ENCODE data around the gene AURKAIP1.

AURKAIP1 gene

DNA sequence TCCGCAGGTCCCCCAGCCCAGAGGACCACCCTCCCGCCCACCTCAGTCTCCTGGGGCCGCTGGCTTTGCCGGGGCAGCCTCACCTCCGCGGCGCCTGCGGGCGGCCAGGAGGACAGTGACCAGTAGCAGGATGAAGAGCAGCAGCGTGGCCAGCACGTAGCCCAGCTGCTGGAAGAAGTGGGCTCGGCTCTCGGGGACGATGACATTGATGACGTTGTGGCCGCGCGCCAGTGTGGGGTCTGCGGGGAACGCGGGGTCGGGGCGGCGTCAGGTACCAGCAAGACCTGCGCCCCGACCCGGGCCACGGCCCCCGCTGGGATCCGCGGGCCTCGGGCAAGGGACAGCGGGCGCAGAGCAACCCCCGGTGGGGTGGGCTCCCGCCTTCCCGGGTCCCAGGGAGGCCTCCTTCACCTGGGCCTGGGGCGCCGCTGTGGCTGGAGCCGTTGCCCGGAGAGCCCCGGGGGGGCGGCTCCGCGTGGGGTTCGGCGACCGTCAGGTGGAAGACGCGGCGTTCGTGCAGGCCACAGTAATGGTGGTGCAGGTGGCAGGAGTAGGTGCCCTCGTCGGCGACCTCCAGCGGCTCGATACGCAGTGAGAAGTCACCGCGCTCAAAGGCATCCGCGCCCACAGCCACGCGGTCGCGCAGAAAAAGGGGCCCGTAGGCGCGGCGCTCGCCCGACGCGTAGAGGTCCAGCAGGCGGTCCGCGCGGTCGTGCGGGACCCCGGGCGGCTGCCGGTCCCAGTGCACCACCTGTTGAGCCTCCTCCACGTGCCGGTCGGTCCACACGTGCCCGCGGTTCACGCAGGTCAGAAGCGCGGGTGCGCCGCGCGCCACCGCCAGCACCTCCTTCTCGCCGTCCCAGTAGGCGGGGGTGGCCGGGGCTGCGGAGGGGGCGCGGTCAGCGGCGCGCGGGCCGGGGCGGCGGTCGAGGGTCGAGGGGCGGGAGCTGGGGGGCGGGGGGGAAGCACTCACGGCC, 20.4 kb downstream of the AURKAIP1 start:
- TF ChIP-seq, protein P1, sequence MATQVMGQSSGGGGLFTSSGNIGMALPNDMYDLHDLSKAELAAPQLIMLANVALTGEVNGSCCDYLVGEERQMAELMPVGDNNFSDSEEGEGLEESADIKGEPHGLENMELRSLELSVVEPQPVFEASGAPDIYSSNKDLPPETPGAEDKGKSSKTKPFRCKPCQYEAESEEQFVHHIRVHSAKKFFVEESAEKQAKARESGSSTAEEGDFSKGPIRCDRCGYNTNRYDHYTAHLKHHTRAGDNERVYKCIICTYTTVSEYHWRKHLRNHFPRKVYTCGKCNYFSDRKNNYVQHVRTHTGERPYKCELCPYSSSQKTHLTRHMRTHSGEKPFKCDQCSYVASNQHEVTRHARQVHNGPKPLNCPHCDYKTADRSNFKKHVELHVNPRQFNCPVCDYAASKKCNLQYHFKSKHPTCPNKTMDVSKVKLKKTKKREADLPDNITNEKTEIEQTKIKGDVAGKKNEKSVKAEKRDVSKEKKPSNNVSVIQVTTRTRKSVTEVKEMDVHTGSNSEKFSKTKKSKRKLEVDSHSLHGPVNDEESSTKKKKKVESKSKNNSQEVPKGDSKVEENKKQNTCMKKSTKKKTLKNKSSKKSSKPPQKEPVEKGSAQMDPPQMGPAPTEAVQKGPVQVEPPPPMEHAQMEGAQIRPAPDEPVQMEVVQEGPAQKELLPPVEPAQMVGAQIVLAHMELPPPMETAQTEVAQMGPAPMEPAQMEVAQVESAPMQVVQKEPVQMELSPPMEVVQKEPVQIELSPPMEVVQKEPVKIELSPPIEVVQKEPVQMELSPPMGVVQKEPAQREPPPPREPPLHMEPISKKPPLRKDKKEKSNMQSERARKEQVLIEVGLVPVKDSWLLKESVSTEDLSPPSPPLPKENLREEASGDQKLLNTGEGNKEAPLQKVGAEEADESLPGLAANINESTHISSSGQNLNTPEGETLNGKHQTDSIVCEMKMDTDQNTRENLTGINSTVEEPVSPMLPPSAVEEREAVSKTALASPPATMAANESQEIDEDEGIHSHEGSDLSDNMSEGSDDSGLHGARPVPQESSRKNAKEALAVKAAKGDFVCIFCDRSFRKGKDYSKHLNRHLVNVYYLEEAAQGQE (IDR thresholded peaks at IDR 0.05; ENCODE audit: insufficient read depth in 1 of 2, low read depth in 2 of 2, low read length in 2 of 2): no peak
- TF ChIP-seq SIN3A (IDR thresholded peaks at IDR 0.05; ENCODE audit: borderline replicate concordance, insufficient read depth, low read length) (no peak), TAF1 (IDR thresholded peaks at IDR 0.05; ENCODE audit: borderline replicate concordance, insufficient read depth, low read length) (no peak), FOXP2 (optimal IDR thresholded peaks at IDR 0.05; ENCODE audit: borderline replicate concordance, extremely low read depth, extremely low read length, insufficient read depth) (no peak), POLR2AphosphoS5 (IDR thresholded peaks at IDR 0.05; ENCODE audit: low read depth, low read length) (no peak)

DNA sequence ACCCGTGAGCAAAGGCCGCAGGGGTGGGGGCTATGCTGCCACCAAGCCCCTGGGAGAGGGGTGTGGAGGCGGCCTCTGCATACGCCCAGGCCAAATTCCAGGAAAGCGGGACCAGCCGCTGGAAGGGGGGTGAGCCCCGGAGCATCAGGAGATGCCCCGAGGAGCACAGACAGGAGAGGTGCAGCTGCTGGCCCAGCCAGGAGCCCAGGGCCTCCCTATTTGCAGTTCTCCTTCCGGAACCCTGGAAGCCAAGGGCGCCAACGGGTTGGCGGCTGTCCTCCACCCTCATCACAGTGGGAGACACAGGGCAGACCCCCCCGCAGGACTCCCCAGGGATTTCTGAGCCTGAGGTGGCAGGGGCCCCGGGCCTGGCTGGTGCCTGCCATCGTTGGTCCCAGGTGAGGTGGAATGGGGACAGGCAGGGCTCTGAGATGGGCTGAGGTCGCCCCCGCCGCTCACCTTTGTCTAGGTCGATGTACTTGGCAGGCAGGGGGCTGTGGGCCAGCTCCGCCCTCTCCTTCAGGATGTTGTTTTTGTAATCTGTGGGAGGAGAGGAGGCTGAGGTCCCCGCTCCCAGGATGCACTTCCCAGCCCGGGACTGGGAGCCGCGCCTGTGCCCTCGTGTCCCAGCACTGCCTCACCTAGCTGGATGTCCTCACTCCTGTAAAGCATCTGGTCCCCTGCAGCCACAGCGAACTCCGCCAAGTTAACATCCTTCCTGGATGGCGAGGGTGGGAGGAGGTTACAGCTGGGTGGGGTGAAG, 21.4 kb downstream of the AURKAIP1 start:
- TF ChIP-seq SIN3A (IDR thresholded peaks at IDR 0.05; ENCODE audit: borderline replicate concordance, insufficient read depth, low read length) (no peak), FOXP2 (optimal IDR thresholded peaks at IDR 0.05; ENCODE audit: borderline replicate concordance, extremely low read depth, extremely low read length, insufficient read depth) (no peak), TAF1 (IDR thresholded peaks at IDR 0.05; ENCODE audit: borderline replicate concordance, insufficient read depth, low read length) (no peak), POLR2AphosphoS5 (IDR thresholded peaks at IDR 0.05; ENCODE audit: low read depth, low read length) (no peak)
- TF ChIP-seq, protein P1 (IDR thresholded peaks at IDR 0.05; ENCODE audit: insufficient read depth in 1 of 2, low read depth in 2 of 2, low read length in 2 of 2): no peak

DNA sequence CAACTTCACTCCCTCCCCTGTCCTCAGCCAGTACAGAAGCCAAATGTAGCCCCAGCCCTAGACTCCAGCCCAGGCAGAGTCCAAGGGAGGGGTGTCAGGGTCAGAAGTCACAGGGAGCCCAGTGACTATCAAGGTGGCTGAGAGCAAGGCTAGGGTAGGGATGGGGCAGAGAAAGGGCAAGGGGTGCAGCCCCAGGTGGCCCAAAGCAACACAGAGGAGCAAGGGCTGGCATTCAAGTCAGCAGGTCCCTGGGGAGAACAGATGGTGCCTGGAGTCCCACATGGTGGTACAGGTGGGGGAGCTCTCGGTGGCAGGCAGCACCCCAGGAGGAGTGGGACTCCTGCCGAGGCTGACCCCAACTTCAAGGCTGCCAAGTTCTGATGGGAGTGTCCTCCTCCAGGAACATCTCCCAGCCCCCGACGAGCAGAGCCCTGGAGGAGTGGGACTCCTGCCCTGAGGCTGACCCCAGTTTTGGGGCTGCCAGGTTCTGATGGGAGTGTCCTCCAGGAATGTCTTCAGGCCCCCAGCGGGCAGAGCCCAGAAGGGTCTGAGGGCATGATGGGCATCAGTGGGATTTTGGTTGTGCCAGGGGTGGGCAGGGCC, 22.1 kb downstream of the AURKAIP1 start:
- TF ChIP-seq FOXP2 (optimal IDR thresholded peaks at IDR 0.05; ENCODE audit: borderline replicate concordance, extremely low read depth, extremely low read length, insufficient read depth) (no peak), TAF1 (IDR thresholded peaks at IDR 0.05; ENCODE audit: borderline replicate concordance, insufficient read depth, low read length) (no peak), SIN3A (IDR thresholded peaks at IDR 0.05; ENCODE audit: borderline replicate concordance, insufficient read depth, low read length) (no peak), POLR2AphosphoS5 (IDR thresholded peaks at IDR 0.05; ENCODE audit: low read depth, low read length) (no peak)
- TF ChIP-seq, protein P1 (IDR thresholded peaks at IDR 0.05; ENCODE audit: insufficient read depth in 1 of 2, low read depth in 2 of 2, low read length in 2 of 2): no peak

DNA sequence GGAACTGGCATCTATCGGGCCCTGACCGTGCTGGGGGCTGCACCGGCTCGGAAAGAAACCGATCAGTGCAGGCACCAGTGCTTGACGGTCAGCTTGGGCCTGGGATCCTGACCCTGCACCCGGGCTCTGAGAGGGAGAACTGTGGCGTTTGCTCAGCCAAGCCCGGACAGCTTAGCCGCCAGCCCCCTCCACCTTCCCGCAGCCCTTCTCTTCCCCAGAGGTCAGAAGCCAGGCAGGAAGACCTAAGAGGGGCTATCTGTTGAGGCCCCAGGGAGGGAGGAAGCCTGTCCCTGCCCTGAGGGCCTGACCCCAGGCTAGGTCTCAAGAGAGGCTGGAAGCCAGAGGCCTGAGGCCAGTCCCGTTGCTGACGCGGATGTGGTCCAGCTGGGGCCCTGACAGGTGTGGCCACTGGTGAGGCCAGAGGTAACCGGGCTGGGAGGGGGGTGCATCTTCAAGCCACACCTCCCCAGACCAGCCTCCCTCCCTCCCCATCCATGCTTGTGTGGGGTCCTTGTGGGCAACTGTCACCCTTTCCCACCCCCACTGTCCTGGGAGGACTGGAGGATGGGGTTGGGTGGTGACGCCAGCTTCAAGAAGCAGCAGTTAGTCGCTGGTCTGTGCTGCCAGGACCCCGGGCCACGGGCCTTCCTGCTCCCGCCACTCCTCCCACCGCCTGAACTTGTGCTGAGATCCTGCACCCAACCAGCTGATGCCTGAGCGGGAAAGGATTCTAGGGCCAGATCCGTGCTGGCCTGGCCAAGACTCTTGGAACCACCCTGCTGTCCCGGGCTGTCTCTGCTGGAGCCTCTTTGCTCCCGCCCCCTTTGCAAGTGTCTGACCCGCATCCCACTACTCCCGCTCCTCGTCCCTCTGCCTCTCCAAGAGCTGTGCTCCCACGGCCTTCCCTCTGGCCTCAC, 23.2 kb downstream of the AURKAIP1 start:
- TF ChIP-seq POLR2AphosphoS5 (IDR thresholded peaks at IDR 0.05; ENCODE audit: low read depth, low read length): peak; percentile 49
- TF ChIP-seq, protein P1 (IDR thresholded peaks at IDR 0.05; ENCODE audit: insufficient read depth in 1 of 2, low read depth in 2 of 2, low read length in 2 of 2): no peak

All from PFSK-1 (cell line).